HG03103 (cell line): ENCODE measurements around the gene SIL1.
"Not testable (repeated sequence)": the region's sequence is repeated elsewhere in the genome, so short reads cannot be mapped to it uniquely, and the experiment has no call there.

Source experiments
- ATAC-seq: cut with Tn5 transposase; IDR thresholded peaks from one replicate; pipeline ENCODE4 v1.9.1; 2021; ENCODE audit warnings: low read depth; ENCODE audit not compliant: unreplicated experiment

The SIL1 gene

GRCh38 chr5:139205124-139205523, 7.0 kb upstream of the SIL1 start:
- ATAC-seq, result no peak

GRCh38 chr5:139204196-139204595, 6.0 kb upstream of the SIL1 start:
- ATAC-seq, result no peak

GRCh38 chr5:139199321-139199720, 1.2 kb upstream of the SIL1 start:
- ATAC-seq, result no peak

DNA sequence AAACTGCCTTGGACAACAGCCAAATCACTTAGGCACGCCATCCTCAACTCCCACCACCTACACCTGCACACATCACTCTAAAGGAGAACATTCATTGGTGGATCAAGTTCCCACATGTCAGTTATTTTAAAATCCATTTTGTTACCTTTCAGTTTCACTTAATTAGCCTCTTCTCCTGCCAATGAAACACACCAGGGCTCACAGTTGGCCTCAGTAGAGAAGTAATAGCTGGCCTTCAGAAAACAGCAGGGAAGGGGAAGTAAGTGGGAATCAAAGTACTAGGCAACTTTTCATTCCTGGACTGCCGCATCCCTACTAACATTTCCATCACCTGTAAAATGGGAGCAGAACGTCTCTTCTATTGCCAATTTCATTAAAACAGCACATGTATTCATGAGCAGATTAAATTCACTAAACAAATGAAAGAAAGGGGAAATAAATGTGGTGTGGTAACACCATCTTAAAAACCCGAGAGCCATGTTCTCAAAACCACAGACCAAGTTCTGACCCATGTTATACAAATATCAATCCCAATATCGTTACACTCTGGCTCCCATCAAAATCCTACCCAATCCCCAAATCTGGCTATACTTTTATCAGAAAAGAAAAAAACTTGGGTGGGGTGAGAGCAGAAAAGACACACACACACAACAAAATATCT, 1.7 kb downstream of the SIL1 start:
- ATAC-seq, result no peak

GRCh38 chr5:139194486-139194885, 3.7 kb downstream of the SIL1 start:
- no peak for ATAC-seq

GRCh38 chr5:139193928-139194327, 4.2 kb downstream of the SIL1 start:
- no peak for ATAC-seq

- ATAC-seq, result not testable (repeated sequence)
Measured at GRCh38 chr5:139192906-139193305, 5.3 kb downstream of the SIL1 start.

DNA sequence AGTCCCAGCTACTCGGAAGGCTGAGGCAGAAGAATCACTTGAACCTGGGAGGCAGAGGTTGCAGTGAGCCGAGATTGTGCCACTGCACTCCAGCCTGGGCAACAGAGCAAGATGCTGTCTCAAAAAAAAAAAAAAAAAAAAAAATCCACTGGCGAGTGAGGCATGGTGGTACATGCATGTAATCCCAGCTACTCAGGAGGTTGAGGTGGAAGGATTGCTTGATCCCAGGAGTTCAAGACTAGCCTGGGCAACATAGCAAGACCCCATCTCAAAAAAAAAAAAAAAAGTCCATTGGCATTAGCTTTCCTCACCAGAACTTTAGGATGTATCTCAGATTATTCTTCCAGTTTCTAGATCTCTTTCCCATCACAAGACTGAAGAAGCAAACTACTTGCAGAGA, 6.2 kb downstream of the SIL1 start:
- not testable (repeated sequence) for ATAC-seq

GRCh38 chr5:139190125-139190524, 8.0 kb downstream of the SIL1 start:
- ATAC-seq, result no peak

DNA sequence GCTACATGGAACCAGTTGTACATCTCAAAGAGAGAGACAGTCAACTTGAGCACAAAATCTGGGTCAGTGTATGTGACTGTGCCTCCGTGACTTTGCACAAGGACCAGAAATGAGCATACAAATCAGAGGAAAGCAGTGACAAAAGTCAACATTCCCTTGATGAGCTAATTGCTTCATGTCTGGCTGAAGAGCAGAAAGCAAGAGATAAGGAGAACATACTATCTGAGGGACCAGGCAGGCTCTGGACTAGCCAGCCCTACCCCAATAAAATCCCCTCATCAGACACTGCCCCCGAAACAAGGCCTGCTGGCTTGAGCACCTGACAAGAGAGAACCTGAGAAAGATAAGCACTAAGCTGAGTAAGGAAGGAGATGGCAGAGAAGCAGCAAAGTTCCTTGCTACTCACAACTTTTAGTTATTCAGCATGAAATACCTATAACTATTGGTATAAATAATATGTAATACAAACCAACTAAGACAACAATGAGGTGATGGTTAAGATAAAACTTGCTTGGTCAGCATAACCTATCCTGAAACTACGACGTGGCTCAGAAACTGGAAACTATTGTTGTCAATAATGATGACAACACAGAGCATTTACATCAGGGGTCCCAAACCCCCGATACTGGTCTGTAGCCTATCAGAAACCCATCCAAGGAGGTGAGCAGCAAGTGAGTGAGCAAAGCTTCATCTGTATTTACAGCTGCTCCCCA, 9.5 kb downstream of the SIL1 start:
- no peak for ATAC-seq

- no peak for ATAC-seq
Measured at GRCh38 chr5:139186752-139187326, 11.3 kb downstream of the SIL1 start.

DNA sequence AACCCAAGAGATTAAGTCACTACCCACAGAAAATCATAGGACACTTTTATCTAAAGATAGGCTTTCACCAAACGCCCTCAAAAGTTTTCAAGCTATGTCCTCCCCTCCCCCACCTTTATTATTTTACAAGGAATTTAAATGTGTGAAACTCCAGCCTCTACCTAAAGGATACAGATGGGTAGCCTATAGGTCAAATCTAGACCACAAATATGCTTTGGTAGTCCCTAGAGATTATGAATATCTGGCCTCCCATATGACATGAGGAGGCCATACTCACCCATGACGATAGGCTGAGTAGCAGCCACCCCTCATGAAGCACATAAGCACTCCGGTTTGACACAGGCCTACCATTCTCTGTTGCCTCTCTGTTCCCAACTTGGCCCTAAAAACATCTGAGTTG, 11.9 kb downstream of the SIL1 start:
- ATAC-seq, result no peak

GRCh38 chr5:139185589-139185988, 12.6 kb downstream of the SIL1 start:
- ATAC-seq, result no peak

DNA sequence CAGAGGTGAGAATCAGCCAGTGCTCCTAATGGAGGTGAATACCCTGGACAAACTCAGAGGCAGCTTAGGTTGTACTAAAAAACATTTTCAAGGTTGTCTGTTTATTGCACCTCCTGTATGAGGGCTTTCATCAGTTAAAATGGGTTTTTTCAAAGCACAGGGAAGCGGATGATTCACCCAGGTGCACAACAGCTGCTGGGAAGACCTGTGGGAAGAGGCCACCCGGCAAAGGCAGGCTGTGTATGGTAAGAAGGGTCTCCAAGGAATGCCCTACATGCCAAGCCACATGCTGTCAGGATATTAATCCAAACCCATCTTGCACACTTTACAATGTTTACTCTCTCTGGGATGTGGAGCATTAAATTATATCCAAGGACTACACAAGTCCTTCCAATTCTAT, 14.7 kb downstream of the SIL1 start:
- ATAC-seq, result no peak

DNA sequence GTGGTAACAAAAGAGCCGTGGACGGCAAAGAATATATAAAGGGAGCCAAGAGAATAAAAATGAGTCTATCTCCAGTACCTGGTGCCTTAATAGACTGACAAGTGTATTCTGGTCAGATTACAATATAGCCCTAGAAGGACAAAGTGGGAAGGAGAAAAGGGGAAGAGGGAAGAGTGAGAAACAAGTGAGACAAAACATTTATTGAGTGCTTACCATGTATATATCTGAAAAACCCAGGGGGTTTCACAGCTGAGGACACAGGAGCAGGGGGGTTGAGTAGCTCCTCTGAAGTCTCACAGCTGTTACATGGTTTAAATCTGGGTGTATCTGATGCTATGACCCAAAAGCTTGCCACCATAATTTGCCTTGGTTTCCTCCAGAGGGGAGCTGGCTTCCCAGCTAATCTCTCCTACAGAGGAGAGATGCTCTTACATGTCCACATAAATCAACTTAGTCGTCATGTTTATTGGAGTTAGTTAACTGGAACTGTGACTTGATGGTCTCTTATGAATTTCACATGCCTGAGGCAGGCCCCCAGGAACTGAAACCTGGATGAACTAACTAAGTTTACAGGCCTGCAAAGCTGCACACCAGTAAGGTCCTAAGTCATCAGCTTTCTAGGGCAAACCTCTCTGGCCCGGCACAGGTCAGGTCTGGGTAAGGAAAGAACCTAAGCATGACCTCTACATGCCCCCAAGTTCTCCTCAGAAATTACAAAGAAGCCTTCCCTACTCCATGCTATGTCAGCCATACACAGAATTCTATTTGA, 15.5 kb downstream of the SIL1 start:
- no peak for ATAC-seq

GRCh38 chr5:139181835-139182452, 16.2 kb downstream of the SIL1 start:
- no peak for ATAC-seq

GRCh38 chr5:139181322-139181730, 16.8 kb downstream of the SIL1 start:
- ATAC-seq, result no peak

DNA sequence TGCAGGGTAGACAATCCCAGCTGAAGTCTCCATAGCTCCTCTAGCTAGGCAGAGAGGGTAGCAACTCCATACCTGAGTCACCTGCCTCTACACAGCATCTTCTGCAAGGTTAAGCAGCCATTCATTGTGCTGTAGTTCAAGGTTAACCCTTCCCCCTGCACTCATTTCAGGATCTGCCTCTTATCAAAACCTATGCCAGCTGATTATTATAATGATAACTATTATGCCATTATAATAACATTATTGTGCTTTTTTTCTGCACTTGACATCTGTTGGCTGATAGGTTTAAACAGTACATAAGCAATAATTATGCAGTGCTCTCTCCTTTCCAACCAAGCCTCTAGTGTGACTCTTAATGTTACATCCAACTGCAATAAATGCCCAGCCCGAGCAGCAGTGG, 17.3 kb downstream of the SIL1 start:
- no peak for ATAC-seq

- ATAC-seq, result not testable (repeated sequence)
Measured at GRCh38 chr5:139179778-139180513, 18.2 kb downstream of the SIL1 start.

DNA sequence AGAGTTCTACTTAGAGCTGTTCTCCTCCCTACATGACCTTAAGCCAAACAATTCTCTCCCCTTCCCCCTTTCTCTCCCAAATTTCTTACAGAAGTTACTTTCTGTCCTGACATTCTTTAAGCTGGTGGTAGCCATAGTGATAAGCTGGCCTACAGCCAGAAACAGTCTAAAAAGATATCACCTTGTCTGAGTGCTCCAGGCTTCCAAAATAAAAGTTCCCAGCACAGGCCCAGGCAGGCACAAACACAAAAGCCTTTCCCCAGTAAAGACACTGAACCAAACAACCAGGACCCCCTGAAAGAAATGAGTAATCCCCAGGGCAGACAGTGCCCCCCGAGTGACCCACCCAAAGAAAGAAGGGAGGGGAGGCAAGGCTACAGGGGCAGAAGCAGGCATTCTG, 19.2 kb downstream of the SIL1 start:
- ATAC-seq, result no peak
